IMR-90 (cell line): ENCODE results near the gene PRR16. TPM values are rescaled to one million over a fixed set of nuclear protein-coding genes. Genes with fewer than 3 reads are reported as not detected.
"Not testable (repeated sequence)": the region's sequence is repeated elsewhere in the genome, so short reads cannot be mapped to it uniquely, and the experiment has no call there.

Source experiments
- ATAC-seq: fragments of 200-7000 bp; cut with Tn5 transposase; 2 replicates; pipeline ENCODE4 v1.9.1; 2020; ENCODE audit warnings: low read depth, mild to moderate bottlenecking, moderate library complexity
- BruUV-seq: library from RNA; stranded (reverse); fragments of 400-500 nt; replicated peaks from 2 replicates; lab custom pipeline; 2021; lab: Mats Ljungman, UMichigan
- CTCF ChIA-PET: fragments of 300-600 bp; formaldehyde crosslinking; extraction: SDS; loops from one replicate; lab custom pipeline; 2021; ENCODE audit warnings: antibody characterized with exemption; lab: Yijun Ruan, JAX
- POLR2A ChIA-PET: fragments of 300-600 bp; sonication (Branson Sonifier 250); formaldehyde crosslinking; loops from one replicate; lab custom pipeline; 2022; ENCODE audit warnings: antibody characterized with exemption; ENCODE audit not compliant: unreplicated experiment; lab: Charles Lee
- DNase-seq: peaks from one replicate; pipeline ENCODE4 v3.0.0; 2013
- H2AFZ ChIP-seq: replicated peaks from 2 replicates; pipeline ENCODE3; 2013; ENCODE audit warnings: low read length, mild to moderate bottlenecking; ENCODE audit not compliant: poor library complexity
- H2AK5ac ChIP-seq: 2 replicates; pipeline ENCODE4 v1.6.1; 2013; ENCODE audit warnings: low read depth, low read length, inconsistent platforms
- H2AK9ac ChIP-seq: replicated peaks from 2 replicates; pipeline ENCODE3; 2013; ENCODE audit warnings: mild to moderate bottlenecking, low read depth, low read length, moderate library complexity; ENCODE audit not compliant: poor library complexity
- H2BK120ac ChIP-seq: 2 replicates; pipeline ENCODE4 v1.6.1; 2013; ENCODE audit warnings: low read depth, low read length, inconsistent platforms
- H2BK15ac ChIP-seq: 3 replicates; pipeline ENCODE4 v1.6.1; 2013; ENCODE audit warnings: low read depth, low read length, inconsistent platforms
- H2BK20ac ChIP-seq: 2 replicates; pipeline ENCODE4 v1.6.1; 2013; ENCODE audit warnings: low read depth, mild to moderate bottlenecking, inconsistent platforms, low read length, moderate library complexity
- H2BK5ac ChIP-seq: 2 replicates; pipeline ENCODE4 v1.6.1; 2013; ENCODE audit warnings: mild to moderate bottlenecking, low read depth, low read length, inconsistent platforms; ENCODE audit not compliant: poor library complexity, severe bottlenecking
- H3K14ac ChIP-seq: replicated peaks from 2 replicates; pipeline ENCODE4 v1.6.1; 2013; ENCODE audit warnings: low read depth, low read length, inconsistent platforms
- H3K18ac ChIP-seq: 2 replicates; pipeline ENCODE4 v1.6.1; 2013; ENCODE audit warnings: low read depth, low read length, control low read depth
- H3K23ac ChIP-seq: 2 replicates; pipeline ENCODE4 v1.6.1; 2013; ENCODE audit warnings: low read depth, low read length, inconsistent platforms
- H3K27ac ChIP-seq: 2 replicates; pipeline ENCODE4 v1.5.1; 2013; ENCODE audit warnings: mild to moderate bottlenecking, control low read depth, low read length; ENCODE audit not compliant: insufficient read depth
- H3K27me3 ChIP-seq: 2 replicates; pipeline ENCODE4 v1.6.1; 2013; ENCODE audit warnings: low read length; ENCODE audit not compliant: control insufficient read depth, insufficient read depth
- H3K36me3 ChIP-seq: 2 replicates; pipeline ENCODE4 v1.6.1; 2013; ENCODE audit warnings: low read length, mixed read lengths; ENCODE audit not compliant: control insufficient read depth, insufficient read depth
- H3K4ac ChIP-seq: 2 replicates; pipeline ENCODE4 v1.6.1; 2013; ENCODE audit warnings: low read depth, low read length, inconsistent platforms
- H3K4me1 ChIP-seq: 2 replicates; pipeline ENCODE4 v1.6.1; 2013; ENCODE audit warnings: low read length, mixed read lengths; ENCODE audit not compliant: control insufficient read depth, insufficient read depth
- H3K4me2 ChIP-seq: 2 replicates; pipeline ENCODE4 v1.6.1; 2013; ENCODE audit warnings: low read depth, mild to moderate bottlenecking, control low read depth, low read length, moderate library complexity
- H3K4me3 ChIP-seq: 2 replicates; pipeline ENCODE4 v1.5.1; 2013; ENCODE audit warnings: low read depth, mild to moderate bottlenecking, control low read depth, low read length, moderate library complexity; ENCODE audit not compliant: insufficient read depth
- H3K56ac ChIP-seq: 2 replicates; pipeline ENCODE4 v1.6.1; 2013; ENCODE audit warnings: low read length, inconsistent platforms; ENCODE audit not compliant: insufficient read depth; ENCODE audit errors: extremely low read depth
- H3K79me1 ChIP-seq, 2 experiments: 2 replicates each; pipeline ENCODE4 v1.6.1; 2013; ENCODE audit warnings: low read length in 2 of 2, inconsistent platforms in 1 of 2, low read depth in 1 of 2
- H3K9ac ChIP-seq: 2 replicates; pipeline ENCODE4 v1.6.1; 2013; ENCODE audit warnings: low read depth, low read length, control low read depth
- H3K9me1 ChIP-seq: 2 replicates; pipeline ENCODE4 v1.6.1; 2013; ENCODE audit warnings: low read length, inconsistent platforms; ENCODE audit not compliant: insufficient read depth
- H3K9me3 ChIP-seq: 2 replicates; pipeline ENCODE4 v1.6.1; 2013; ENCODE audit warnings: low read length; ENCODE audit not compliant: control insufficient read depth, insufficient read depth
- H4K20me1 ChIP-seq: 2 replicates; pipeline ENCODE4 v1.6.1; 2013; ENCODE audit warnings: low read length, inconsistent platforms; ENCODE audit not compliant: insufficient read depth
- H4K5ac ChIP-seq: 2 replicates; pipeline ENCODE4 v1.6.1; 2013; ENCODE audit warnings: mild to moderate bottlenecking, low read depth, low read length, control low read depth
- H4K8ac ChIP-seq, 2 experiments: 2 replicates each; pipeline ENCODE4 v1.6.1; 2013; ENCODE audit warnings: low read depth in 2 of 2, low read length in 2 of 2, control low read depth in 1 of 2, inconsistent platforms in 1 of 2
- H4K91ac ChIP-seq: 2 replicates; pipeline ENCODE4 v1.6.1; 2013; ENCODE audit warnings: low read depth, low read length, inconsistent platforms; ENCODE audit not compliant: insufficient read depth
- BHLHE40 ChIP-seq: fragments of 150-350 bp; IDR thresholded peaks from 2 replicates; pipeline ENCODE4 v1.6.1; 2016; ENCODE audit warnings: mild to moderate bottlenecking, low read depth, low read length
- RAD21 ChIP-seq: IDR thresholded peaks from 2 replicates; pipeline ENCODE4 v1.6.1; 2012; ENCODE audit warnings: low read length, improper control_type of control experiment
- WGBS, 2 experiments: methylation state at CpG; one replicate each; pipeline versions ENCODE4 v1.1.5 to v1.1.7; 2013; ENCODE audit warnings: missing lambda C conversion rate in 2 of 2; ENCODE audit not compliant: insufficient read length in 1 of 2; ENCODE audit errors: extremely low coverage in 2 of 2; 5-methylcytosine and 5-hydroxymethylcytosine counted together
- dilution Hi-C: fragments of 300-500 bp; cut with HindIII; formaldehyde crosslinking; loops from one replicate; pipeline ENCODE4 v1.14.3; 2018; ENCODE audit warnings: low sequenced_read_pairs; ENCODE audit not compliant: unreplicated experiment
- in situ Hi-C: fragments of 300-500 bp; cut with MboI; formaldehyde crosslinking; loops from 3 replicates; pipeline ENCODE4 v1.14.3; 2019; ENCODE audit warnings: low sequenced_read_pairs, inconsistent platforms, mixed read lengths
- intact Hi-C: fragments of 100-400 bp; cut with micrococcal nuclease; formaldehyde crosslinking; loops from 2 replicates; pipeline ENCODE4 v1.10.0; 2022
- polyA plus RNA-seq, 3 experiments: library from polyadenylated mRNA; depleted of rRNA; stranded (reverse); fragments of >200 nt; gene quantifications; 2 replicates each; pipeline ENCODE4 v1.2.3, GENCODE V29; 2012; ENCODE audit warnings: low replicate concordance in 1 of 3
- total RNA-seq: library from RNA; depleted of rRNA; stranded (reverse); fragments of >200 nt; gene quantifications from 2 replicates; pipeline ENCODE4 v1.2.3, GENCODE V29; 2012

Gene PRR16
- total and polyA plus RNA-seq, 2 of the 4 experiments (the other 2 are of a cell fraction): 9.9 to 45.2 TPM

GRCh38 chr5:120697147-120697546 lies 233.0 kb downstream of the PRR16 start:
- WGBS, 2 experiments: no CpG with 5 or more reads among the region's 4 CpGs
- intact Hi-C loops: no loop called here
- H2BK5ac ChIP-seq: no peak overlapping the region

GRCh38 chr5:120697670-120698327 lies 233.7 kb downstream of the PRR16 start:
- H3K9ac ChIP-seq, H2AK9ac ChIP-seq, BruUV-seq, CTCF ChIA-PET, H2BK120ac ChIP-seq, H3K36me3 ChIP-seq, H3K4me2 ChIP-seq, H3K9me1 ChIP-seq, H3K18ac ChIP-seq, POLR2A ChIA-PET, in situ Hi-C loops, H3K23ac ChIP-seq, H3K4me1 ChIP-seq, H2BK20ac ChIP-seq, DNase-seq, H3K14ac ChIP-seq, H2BK5ac ChIP-seq, H2BK15ac ChIP-seq, H4K20me1 ChIP-seq, dilution Hi-C loops, H4K91ac ChIP-seq, H3K9me3 ChIP-seq, H3K27ac ChIP-seq, H4K5ac ChIP-seq, H3K4ac ChIP-seq, intact Hi-C loops, H4K8ac ChIP-seq, H3K27me3 ChIP-seq, H3K56ac ChIP-seq, H3K79me1 ChIP-seq, H2AFZ ChIP-seq, H3K4me3 ChIP-seq, ATAC-seq, H2AK5ac ChIP-seq: not testable (repeated sequence)
- 94% methylated on average over 2 of the region's 13 CpGs; no CpG with 5 or more reads in 1 of the 2 experiments for WGBS, 2 experiments

More at GRCh38 chr5:120697147-120697546, 233.0 kb downstream of the PRR16 start:
- Histone ChIP-seq H3K14ac (no peak overlapping the region), H4K5ac (no peak overlapping the region), H3K4me2 (no peak overlapping the region), H3K27ac (no peak overlapping the region), H3K79me1 (0 out of 4 replicates have a peak, but pooled peaks cover 0 to 4% of the 10 kb centered on the region in 2 experiments), H3K9me3 (no peaks in the 10 kb centered on the region), H3K9ac (no peak overlapping the region), H3K4me1 (no peaks in the 10 kb centered on the region), H2AK5ac (no peak overlapping the region), H2AK9ac (no peak overlapping the region), H2AFZ (no peak overlapping the region), H2BK20ac (no peak overlapping the region), H3K56ac (no peak overlapping the region), H3K23ac (no peak overlapping the region), H3K27me3 (no peaks in the 10 kb centered on the region), H3K9me1 (no peaks in the 10 kb centered on the region), H4K91ac (peak overlapping the region; percentile 25; the same call in 1 of the 2 replicates), H3K18ac (no peak overlapping the region; the same call in 1 of the 2 replicates), H3K4ac (no peak overlapping the region), H2BK15ac (no peak overlapping the region), H4K8ac (peak overlapping the region in 1 of 2 experiments; percentile 74; a peak in 1 of 4 replicates), H4K20me1 (no peaks in the 10 kb centered on the region), H3K4me3 (no peak overlapping the region), H3K36me3 (no peaks in the 10 kb centered on the region), H2BK120ac (no peak overlapping the region)
- TF ChIP-seq RAD21 (no peak), BHLHE40 (no peak)
- in situ Hi-C loops: no loop called here
- ATAC-seq (no peak), DNase-seq (no peak)
- POLR2A ChIA-PET: no interaction called here
- dilution Hi-C loops: no loop called here
- CTCF ChIA-PET: no interaction called here
- BruUV-seq: no TSS peak
